ENCODE measurements around the gene HAPSTR1.
"Not testable (repeated sequence)": the region's sequence is repeated elsewhere in the genome, so short reads cannot be mapped to it uniquely, and the experiment has no call there.

HAPSTR1 gene

DNA sequence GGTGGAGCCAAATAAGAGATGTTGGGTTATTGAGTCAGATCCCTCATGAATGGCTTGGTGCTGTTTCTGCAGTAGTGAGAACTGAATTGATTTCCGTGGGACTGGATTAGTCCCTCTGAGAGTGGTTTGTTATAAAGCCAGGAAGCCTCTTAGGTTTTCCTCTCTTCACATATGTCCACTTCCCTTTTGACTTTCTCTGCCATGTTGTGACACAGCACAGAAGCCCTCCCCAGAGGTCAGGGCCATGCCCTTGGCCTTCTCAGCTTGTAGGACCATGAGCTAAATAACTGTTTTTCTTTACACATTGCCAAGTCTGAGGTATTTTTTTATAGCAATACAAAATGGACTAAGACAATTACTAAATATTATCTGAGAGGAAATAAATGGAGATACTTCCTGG, 10.3 kb upstream of the HAPSTR1 start:
- H3K9ac ChIP-seq (ENCODE audit: low read depth, low read length) = no peak overlapping the region
- no peaks in the 10 kb centered on the region for H3K36me3 ChIP-seq (ENCODE audit: insufficient read depth, low read length)
- H3K4me1 ChIP-seq (ENCODE audit: insufficient read depth, low read length) = peaks cover 14% of the 10 kb centered on the region
- no peaks in the 10 kb centered on the region; the same call in 1 of the 2 replicates for H3K9me3 ChIP-seq (ENCODE audit: control insufficient read depth, insufficient read depth, low read length)

DNA sequence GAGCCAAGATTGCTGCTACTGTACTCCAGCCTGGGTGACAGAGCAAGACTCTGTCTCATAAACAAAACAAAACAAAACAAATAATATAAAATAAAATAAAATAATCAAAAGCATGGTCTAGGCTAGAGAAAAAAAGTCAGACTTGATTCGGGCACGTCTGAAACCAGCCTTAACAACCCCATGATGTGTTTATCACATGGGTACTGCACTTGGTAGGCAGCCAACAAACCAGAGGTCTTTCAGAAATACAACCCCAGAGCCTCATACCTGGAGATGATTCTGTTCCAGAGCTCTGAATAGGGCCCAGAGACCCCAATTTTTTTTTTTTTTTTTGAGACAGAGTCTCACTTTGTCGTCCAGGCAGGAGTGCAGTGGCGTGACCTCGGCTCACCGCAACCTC, 9.6 kb upstream of the HAPSTR1 start:
- peaks cover 8% of the 10 kb centered on the region for H3K4me1 ChIP-seq (ENCODE audit: insufficient read depth, low read length)
- no peaks in the 10 kb centered on the region for H3K36me3 ChIP-seq (ENCODE audit: insufficient read depth, low read length)
- no peak overlapping the region for H3K9ac ChIP-seq (ENCODE audit: low read depth, low read length)
- H3K9me3 ChIP-seq (ENCODE audit: control insufficient read depth, insufficient read depth, low read length) = no peaks in the 10 kb centered on the region; the same call in 1 of the 2 replicates

DNA sequence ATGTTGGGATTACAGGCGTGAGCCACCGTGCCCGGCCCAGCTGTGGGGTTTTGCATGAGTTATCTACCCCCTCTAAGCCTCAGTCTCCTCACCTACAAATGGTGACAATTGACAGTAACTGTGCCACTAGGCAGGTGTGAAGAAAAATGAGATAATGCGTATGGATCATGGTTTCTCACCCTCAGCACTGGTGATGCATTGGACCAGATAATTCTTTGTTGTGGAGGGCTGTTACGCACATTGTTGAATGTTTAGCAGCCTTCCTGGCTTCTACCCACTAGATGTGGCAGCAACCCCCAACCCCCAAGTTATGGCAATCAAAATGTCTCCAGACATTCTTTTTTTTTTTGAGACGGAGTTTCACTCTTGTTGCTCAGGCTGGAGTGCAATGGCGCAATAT, 9.0 kb upstream of the HAPSTR1 start:
- Histone ChIP-seq H3K4me1 (ENCODE audit: insufficient read depth, low read length) (peaks cover 4% of the 10 kb centered on the region), H3K9ac (ENCODE audit: low read depth, low read length) (no peak overlapping the region), H3K9me3 (ENCODE audit: control insufficient read depth, insufficient read depth, low read length) (no peaks in the 10 kb centered on the region; the same call in 1 of the 2 replicates), H3K36me3 (ENCODE audit: insufficient read depth, low read length) (no peaks in the 10 kb centered on the region)

DNA sequence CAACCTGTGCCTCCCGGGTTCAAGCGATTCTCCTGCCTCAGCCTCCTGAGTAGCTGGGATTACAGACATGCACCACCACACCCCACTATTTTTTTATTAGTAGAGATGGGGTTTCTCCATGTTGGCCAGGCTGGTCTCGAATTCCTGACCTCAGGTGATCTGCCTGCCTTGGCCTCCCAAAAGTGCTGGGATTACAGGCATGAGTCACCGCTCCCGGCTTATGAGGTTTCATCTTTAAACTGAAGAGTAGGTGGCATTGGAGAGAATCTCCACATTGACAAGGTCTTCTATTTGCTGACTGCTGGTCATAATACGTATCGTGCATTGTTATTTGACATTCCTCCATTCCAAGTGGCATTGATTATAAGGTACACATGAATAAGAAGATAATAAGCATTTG, 3.7 kb upstream of the HAPSTR1 start:
- not testable (repeated sequence) for H3K36me3 ChIP-seq (ENCODE audit: insufficient read depth, low read length); H3K4me1 ChIP-seq (ENCODE audit: insufficient read depth, low read length); H3K9ac ChIP-seq (ENCODE audit: low read depth, low read length); H3K9me3 ChIP-seq (ENCODE audit: control insufficient read depth, insufficient read depth, low read length)

DNA sequence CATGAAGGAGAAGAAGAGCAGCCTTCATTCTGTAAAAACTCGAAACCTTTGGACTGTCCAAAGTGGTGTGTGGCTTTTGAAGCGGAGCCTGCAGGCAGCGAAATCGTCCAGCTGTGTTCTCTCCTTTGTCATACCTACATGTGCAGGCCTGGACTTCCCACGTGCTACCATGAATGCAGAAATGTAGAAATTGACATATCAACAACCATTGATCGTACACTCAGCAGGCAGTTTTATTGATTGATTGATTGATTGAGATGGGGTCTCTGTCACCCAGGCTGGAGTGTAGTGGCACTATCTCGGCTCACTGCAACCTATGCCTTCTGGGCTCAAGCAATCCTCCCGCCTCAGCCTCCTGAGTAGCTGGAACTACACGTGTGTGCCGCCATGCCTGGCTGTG, 2.6 kb upstream of the HAPSTR1 start:
- Histone ChIP-seq H3K9me3 (ENCODE audit: control insufficient read depth, insufficient read depth, low read length) (no peaks in the 10 kb centered on the region), H3K4me1 (ENCODE audit: insufficient read depth, low read length) (peaks cover 5% of the 10 kb centered on the region), H3K36me3 (ENCODE audit: insufficient read depth, low read length) (peaks cover 4% of the 10 kb centered on the region; the same call in 1 of the 2 replicates), H3K9ac (ENCODE audit: low read depth, low read length) (no peak overlapping the region)

DNA sequence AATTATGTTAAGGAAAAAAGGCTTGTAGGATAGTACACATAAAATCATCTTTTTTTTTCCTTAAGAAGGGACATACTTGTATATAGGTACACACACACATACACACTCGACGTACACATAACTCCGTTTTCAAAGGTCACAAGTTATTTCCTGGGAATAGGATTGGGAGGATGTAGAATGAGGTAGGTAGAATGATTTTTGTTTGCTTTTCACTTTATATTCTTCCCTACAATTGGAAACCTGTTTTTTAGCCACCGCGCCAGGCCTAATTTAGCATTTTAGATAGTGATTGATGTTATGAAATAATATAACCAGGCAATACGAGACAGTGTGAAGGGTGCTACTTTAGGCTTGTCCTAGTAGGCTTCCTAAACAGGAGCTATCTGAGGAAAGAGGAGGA, 1.8 kb upstream of the HAPSTR1 start:
- H3K9me3 ChIP-seq (ENCODE audit: control insufficient read depth, insufficient read depth, low read length) = no peaks in the 10 kb centered on the region
- peak overlapping the region; percentile 86 for H3K9ac ChIP-seq (ENCODE audit: low read depth, low read length)
- H3K4me1 ChIP-seq (ENCODE audit: insufficient read depth, low read length) = peaks cover 8% of the 10 kb centered on the region
- peaks cover 10% of the 10 kb centered on the region; the same call in 1 of the 2 replicates for H3K36me3 ChIP-seq (ENCODE audit: insufficient read depth, low read length)

DNA sequence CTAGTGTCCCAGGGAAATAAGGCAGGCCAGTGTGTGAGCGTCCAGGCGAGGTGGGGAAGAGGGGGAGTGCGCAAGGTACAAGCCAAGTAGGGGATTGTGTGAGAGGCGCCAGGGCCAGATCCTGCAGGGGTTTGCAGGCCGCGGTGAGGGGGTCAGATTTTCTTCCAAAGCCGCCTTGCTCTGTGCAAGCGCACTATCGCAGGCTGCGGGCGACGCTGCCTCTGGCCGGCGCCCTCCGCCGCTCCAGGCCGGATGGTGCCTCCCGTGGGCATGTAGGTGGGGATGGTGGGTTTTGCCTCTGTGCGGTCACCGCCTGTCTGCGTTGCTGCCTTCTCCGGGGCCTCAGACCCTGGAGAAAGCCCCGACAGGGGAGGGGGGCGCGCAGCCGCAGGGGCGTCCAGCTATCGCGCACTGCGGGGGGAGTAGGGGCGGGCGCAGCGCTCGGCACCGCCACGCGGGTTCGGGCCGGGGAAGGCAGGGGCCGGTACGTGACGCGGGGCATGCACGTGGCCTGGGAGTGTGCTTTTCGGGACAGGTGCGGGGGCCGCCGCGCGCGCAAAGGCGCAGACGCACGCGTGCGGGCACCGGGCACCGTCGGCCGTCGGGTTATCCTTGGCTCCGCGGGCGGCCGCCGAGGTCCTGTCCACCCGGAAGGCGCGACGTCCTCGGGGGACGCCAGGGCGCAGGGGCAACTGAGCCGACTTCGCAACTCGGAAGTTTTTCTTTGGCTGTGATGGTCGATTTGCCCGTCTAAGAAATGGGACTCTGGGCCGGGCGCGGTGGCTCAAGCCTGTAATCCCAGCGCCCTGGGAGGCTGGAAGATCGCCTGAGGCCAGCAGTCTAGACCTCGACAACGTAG, 1.1 kb upstream of the HAPSTR1 start:
- Histone ChIP-seq H3K36me3 (ENCODE audit: insufficient read depth, low read length) (peaks cover 13% of the 10 kb centered on the region; the same call in 1 of the 2 replicates), H3K9ac (ENCODE audit: low read depth, low read length) (peak overlapping the region; percentile 86), H3K9me3 (ENCODE audit: control insufficient read depth, insufficient read depth, low read length) (no peaks in the 10 kb centered on the region), H3K4me1 (ENCODE audit: insufficient read depth, low read length) (peaks cover 15% of the 10 kb centered on the region)

DNA sequence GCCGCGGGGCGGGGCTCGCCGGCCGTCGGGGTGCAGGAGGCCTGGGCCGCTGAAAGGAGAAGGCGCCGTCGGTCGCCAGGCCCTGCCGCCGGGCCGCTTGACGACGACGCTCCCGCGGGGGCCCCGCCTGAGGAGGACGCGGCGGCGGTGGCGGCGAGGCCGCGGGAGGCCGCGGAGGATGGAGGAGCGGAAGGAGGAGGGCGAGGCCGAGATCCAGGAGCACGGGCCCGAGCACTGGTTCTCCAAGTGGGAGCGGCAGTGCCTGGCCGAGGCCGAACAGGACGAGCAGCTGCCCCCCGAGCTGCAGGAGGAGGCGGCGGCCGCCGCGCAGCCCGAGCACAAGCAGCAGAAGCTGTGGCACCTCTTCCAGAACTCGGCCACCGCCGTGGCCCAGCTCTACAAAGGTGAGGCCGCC, 430 bp downstream of the HAPSTR1 start:
- peak overlapping the region; percentile 97 for H3K9ac ChIP-seq (ENCODE audit: low read depth, low read length)
- peaks cover 21% of the 10 kb centered on the region; the same call in 1 of the 2 replicates for H3K36me3 ChIP-seq (ENCODE audit: insufficient read depth, low read length)
- peaks cover 22% of the 10 kb centered on the region for H3K4me1 ChIP-seq (ENCODE audit: insufficient read depth, low read length)
- no peaks in the 10 kb centered on the region for H3K9me3 ChIP-seq (ENCODE audit: control insufficient read depth, insufficient read depth, low read length)

DNA sequence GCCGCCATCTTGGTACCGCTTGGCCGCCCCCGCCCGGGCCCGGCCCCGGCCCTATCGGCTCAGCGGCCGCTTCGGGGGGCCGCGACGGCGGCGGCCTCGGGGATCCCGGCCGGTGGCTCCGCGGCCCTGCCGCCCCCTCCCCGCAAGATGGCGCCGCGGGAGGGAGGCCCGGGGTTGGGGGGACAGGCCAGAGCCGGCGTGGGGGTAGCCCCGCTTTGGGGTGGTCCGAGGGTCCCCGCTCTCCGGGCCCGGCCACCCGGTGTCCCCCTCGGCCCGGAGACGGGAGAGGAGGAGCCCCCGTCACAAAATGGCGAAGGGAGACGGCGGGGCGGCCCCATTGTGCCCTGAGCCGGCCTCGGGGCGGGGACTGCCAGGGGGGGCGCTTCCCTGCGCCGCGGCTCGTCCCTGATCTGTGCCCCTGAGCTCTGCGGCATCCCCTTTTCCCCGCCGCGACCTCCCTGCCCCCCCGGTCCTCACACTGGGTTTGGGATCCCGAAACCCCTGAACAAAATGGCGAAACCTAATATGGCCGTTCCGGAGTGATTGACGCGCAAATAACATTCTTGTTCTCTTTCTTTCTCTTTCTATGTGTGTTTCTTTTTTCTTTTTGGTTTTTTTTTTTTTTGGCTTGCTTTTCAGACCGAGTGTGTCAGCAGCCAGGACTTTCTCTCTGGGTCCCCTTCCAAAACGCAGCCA, 986 bp downstream of the HAPSTR1 start:
- Histone ChIP-seq H3K4me1 (ENCODE audit: insufficient read depth, low read length) (peaks cover 22% of the 10 kb centered on the region), H3K9me3 (ENCODE audit: control insufficient read depth, insufficient read depth, low read length) (no peaks in the 10 kb centered on the region), H3K36me3 (ENCODE audit: insufficient read depth, low read length) (peaks cover 21% of the 10 kb centered on the region; the same call in 1 of the 2 replicates), H3K9ac (ENCODE audit: low read depth, low read length) (peak overlapping the region; percentile 97)

DNA sequence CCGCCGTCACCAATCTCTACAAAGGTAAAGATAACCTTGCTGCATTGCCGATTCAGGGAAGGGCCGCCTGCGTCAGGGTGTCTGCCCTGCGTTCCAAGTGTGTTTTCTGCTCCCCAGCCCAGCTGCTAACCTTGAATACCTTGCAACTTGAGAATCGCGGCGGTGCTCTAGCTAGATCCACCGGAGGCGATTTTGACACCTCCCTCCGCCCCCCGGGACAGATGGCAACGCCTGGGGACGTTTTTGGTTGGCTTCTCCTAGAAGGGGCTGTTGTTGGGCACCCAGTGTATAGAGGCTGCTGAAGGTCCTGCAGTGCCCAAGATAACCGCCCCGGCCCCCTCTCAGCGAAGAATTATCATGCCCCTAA, 1.5 kb downstream of the HAPSTR1 start:
- no peaks in the 10 kb centered on the region for H3K9me3 ChIP-seq (ENCODE audit: control insufficient read depth, insufficient read depth, low read length)
- H3K4me1 ChIP-seq (ENCODE audit: insufficient read depth, low read length) = peaks cover 22% of the 10 kb centered on the region
- peaks cover 21% of the 10 kb centered on the region; the same call in 1 of the 2 replicates for H3K36me3 ChIP-seq (ENCODE audit: insufficient read depth, low read length)
- H3K9ac ChIP-seq (ENCODE audit: low read depth, low read length) = peak overlapping the region; percentile 97

DNA sequence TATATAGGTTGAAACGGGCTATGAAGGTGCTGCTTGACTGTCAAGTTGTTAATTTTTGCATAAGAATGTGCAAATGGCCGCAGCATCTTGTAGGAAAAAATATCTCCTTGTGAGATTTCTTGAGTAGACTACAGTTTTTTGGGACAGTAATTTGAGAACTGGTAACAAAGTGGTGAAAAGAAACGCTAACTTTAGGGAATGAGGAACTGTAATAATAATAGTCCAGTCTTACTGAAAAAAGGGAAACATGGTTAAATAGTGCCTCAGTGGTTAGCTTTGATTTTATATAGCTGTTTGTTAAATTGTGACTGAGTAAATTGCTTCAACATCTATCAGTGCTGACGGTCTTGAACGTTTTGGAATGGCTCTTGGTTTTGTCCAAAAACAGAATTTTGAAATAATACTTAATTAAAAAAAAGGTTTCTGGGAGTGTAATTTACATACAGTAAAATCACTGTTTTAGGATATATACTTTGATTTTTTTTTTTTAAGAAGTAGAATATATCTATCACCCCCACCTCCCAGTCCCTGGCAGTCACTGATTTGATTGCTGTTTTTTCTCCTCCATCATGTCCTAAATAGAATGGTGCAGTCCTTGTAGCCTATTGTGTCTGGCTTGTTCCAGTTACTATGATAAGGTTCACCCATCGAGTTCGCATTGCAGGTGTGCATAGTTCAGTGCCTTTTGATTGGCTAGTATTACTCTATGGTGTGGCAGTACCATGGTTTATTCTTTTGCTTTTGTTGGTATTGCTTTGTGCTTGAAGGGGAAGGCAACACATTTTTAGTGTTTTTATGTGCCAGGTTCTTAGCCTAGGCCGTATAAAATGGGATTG, 2.8 kb downstream of the HAPSTR1 start:
- Histone ChIP-seq H3K4me1 (ENCODE audit: insufficient read depth, low read length) (peaks cover 24% of the 10 kb centered on the region), H3K36me3 (ENCODE audit: insufficient read depth, low read length) (peaks cover 21% of the 10 kb centered on the region; the same call in 1 of the 2 replicates), H3K9ac (ENCODE audit: low read depth, low read length) (peak overlapping the region; percentile 97), H3K9me3 (ENCODE audit: control insufficient read depth, insufficient read depth, low read length) (no peaks in the 10 kb centered on the region)

DNA sequence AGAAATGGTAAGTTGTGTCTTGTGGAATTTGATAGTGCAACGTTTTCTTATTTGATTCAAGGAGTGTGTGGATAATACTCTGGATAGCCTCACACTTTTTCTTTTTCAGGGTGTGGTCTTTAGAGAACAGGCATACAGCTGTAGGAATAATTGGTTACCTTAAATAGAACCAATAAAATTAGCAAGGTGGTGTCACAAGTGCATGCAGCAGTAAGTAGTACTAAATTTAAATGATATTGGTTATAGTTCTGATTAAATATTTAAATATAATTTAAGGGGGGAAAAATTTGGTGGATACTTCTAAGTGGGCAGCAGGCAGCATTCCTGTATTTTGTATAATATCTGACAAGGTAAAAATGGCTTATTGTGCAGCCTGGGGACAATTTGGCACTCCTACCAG, 3.7 kb downstream of the HAPSTR1 start:
- Histone ChIP-seq H3K9ac (ENCODE audit: low read depth, low read length) (peak overlapping the region; percentile 19; the same call in 1 of the 2 replicates), H3K4me1 (ENCODE audit: insufficient read depth, low read length) (peaks cover 24% of the 10 kb centered on the region), H3K36me3 (ENCODE audit: insufficient read depth, low read length) (peaks cover 21% of the 10 kb centered on the region; the same call in 1 of the 2 replicates), H3K9me3 (ENCODE audit: control insufficient read depth, insufficient read depth, low read length) (no peaks in the 10 kb centered on the region)

DNA sequence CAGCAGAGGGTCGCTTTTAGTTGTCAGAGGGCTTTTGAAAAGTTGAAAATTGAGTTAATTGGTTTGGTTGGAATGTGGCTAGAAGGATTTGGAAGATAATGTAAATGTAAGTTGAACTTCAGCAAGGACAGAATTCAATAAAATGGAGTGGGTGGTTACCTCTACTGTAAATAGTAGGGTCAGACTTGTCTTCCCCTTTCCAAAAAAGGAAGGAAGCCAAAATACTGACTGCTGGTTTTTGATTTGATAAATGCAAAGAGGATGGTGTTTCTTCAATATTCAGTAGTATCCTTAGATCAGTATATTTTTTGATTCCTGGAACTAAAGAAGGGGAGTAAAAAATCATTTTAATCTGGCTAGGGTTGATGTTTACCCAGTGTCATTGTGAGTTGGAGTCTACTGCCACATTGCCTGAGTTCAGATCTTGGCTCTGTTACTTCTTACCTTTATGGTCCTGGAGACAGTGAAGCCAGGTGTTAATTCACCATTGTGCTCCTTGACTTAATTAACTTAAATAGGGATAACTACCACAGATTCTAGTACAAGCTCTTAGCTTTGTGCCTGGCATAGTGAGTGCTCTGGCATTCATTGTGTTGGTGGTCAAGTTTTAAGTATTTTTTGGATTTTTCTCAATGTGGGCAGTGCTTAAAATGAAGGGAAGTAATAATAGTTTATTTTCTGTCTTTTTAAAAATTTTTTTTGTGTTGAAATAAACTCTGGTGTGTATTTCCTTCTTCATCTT, 4.4 kb downstream of the HAPSTR1 start:
- H3K9me3 ChIP-seq (ENCODE audit: control insufficient read depth, insufficient read depth, low read length) = no peaks in the 10 kb centered on the region
- H3K9ac ChIP-seq (ENCODE audit: low read depth, low read length) = peak overlapping the region; percentile 19; the same call in 1 of the 2 replicates
- peaks cover 21% of the 10 kb centered on the region; the same call in 1 of the 2 replicates for H3K36me3 ChIP-seq (ENCODE audit: insufficient read depth, low read length)
- H3K4me1 ChIP-seq (ENCODE audit: insufficient read depth, low read length) = peaks cover 24% of the 10 kb centered on the region
